Activated naive CD4-positive, alpha-beta T cell treated with anti-CD3 and anti-CD28 coated beads, Interleukin-2, amount 50 U/mL, for 24 hours (primary cell): ENCODE results near the gene TRAF1.

ENCODE experiments used
- H3K27ac Mint-ChIP-seq: one replicate; pipeline ENCODE4 v1.8.0; 2021; ENCODE audit warnings: mild to moderate bottlenecking, mixed read lengths
- H3K27me3 Mint-ChIP-seq: one replicate; pipeline ENCODE4 v1.8.0; 2021; ENCODE audit warnings: mixed read lengths
- H3K36me3 Mint-ChIP-seq: one replicate; pipeline ENCODE4 v1.8.0; 2021; ENCODE audit warnings: mixed read lengths
- H3K4me1 Mint-ChIP-seq: one replicate; pipeline ENCODE4 v1.8.0; 2021; ENCODE audit warnings: mixed read lengths
- H3K4me3 Mint-ChIP-seq: one replicate; pipeline ENCODE4 v1.8.0; 2021; ENCODE audit warnings: mild to moderate bottlenecking, mixed read lengths
- H3K9me3 Mint-ChIP-seq: one replicate; pipeline ENCODE4 v1.8.0; 2021; ENCODE audit warnings: mixed read lengths

Gene TRAF1

DNA sequence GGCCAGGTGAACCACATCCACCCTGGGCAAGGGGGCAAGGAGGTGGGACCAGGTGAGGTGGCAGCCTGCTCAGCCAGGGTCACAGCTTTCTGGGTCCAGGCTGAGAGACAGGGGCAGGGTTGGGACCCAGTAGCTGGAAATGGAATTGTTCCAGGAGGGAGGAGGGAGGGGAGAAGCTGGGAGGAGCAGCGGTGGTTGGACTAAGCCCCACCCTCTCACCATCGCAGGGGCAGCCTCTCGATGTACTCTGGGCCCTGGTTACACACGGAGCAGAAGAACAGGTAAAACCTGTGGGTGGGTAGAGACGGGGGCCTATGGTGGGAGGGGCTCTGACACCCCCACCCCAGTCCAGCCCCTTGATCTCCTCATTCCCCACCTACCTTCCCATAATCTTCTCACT lies 60.8 kb downstream of the TRAF1 start:
- Mint-ChIP-seq H3K27me3 (no peaks in the 10 kb centered on the region), H3K36me3 (peaks cover 8% of the 10 kb centered on the region), H3K4me1 (peaks cover 22% of the 10 kb centered on the region), H3K4me3 (no peak overlapping the region), H3K9me3 (no peaks in the 10 kb centered on the region), H3K27ac (no peak overlapping the region)

DNA sequence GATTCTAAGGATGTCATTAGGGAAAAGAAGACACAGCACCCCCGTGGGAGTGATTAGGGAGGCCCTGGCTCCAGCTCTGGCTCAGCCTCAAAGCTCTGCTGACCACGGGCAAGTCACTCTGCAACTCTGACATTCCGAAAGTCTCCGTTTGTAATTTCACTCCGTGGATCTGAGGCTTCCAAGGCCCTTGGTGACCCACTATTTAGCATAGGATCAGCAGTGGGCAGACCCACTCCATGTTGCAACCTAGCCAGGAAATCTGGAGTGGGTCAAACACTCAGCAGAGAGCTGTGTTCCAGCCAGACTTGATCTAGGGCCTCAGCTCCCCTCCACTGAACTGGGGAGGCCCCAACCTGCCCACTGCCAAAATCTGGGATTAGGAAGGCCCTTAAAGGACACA lies 61.4 kb downstream of the TRAF1 start:
- Mint-ChIP-seq H3K27me3 (no peaks in the 10 kb centered on the region), H3K4me3 (no peak overlapping the region), H3K9me3 (no peaks in the 10 kb centered on the region), H3K4me1 (peaks cover 18% of the 10 kb centered on the region), H3K36me3 (peaks cover 8% of the 10 kb centered on the region), H3K27ac (no peak overlapping the region)

DNA sequence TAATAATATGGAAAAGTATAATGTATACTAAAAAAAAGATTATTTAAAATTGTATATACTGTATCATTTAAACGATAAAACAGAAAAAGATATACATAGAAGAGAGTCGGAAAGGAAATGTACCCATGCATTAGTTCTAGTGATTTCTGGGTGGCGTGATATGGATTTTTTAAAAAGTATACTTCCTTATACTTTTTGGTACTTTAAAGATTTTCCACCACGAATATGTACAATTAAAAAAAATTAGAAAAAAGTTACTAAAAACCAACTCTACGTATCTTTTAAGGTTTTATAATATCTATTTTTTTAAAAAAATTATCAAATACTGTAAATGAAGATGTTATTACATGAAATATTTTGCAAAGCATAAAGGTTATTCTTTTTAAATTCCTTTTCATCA lies 61.9 kb downstream of the TRAF1 start:
- Mint-ChIP-seq H3K4me3 (no peak overlapping the region), H3K9me3 (no peaks in the 10 kb centered on the region), H3K27ac (no peak overlapping the region), H3K27me3 (no peaks in the 10 kb centered on the region), H3K36me3 (peaks cover 8% of the 10 kb centered on the region), H3K4me1 (peaks cover 16% of the 10 kb centered on the region)

DNA sequence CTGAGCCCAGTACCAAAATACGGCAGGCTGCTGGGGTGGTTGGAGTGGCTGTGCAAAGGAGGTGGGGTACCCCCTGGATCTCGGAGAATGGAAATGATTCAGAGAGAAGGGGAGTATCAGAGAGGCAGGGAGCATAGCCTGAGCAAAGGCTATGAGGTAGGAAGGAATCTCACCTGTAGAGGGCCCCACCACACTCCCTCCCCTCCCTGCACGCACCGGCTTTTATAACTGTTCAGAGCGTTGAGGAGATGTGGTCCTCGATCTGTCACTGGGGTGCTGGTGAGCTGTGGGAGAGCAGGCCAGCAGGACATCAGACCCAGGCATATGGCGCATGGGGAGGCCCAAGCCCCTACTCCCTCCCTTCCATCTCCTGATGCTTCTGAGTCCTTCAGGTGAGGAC lies 62.8 kb downstream of the TRAF1 start:
- peaks cover 8% of the 10 kb centered on the region for H3K4me1 Mint-ChIP-seq
- H3K27me3 Mint-ChIP-seq: no peaks in the 10 kb centered on the region
- H3K27ac Mint-ChIP-seq: peak overlapping the region; percentile 23
- no peak overlapping the region for H3K4me3 Mint-ChIP-seq
- no peaks in the 10 kb centered on the region for H3K9me3 Mint-ChIP-seq
- H3K36me3 Mint-ChIP-seq: peaks cover 9% of the 10 kb centered on the region

DNA sequence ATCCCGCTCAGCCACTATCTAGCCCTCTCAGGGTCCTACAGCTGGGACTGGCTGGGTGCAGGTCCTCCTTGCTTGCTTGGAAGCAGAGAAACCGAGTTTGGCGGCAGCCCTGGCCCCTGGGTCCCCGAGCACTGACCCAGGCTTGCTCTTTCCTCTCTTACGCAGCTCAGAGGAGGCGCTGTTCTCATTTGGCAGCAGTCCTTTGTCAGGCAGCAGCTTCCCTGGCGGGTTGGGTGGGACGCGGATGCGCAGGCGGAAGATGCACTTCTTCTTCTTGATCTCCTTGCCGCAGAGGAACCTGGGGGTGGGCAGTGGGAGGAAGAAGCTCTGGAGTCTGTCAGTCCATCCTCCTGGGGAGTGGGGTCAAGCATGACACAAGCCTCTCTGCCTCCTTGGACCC lies 64.1 kb downstream of the TRAF1 start:
- H3K27ac Mint-ChIP-seq: no peak overlapping the region

GRCh38 chr9:120861935-120862334 lies 64.7 kb downstream of the TRAF1 start:
- Mint-ChIP-seq H3K4me3 (no peak overlapping the region), H3K27me3 (no peaks in the 10 kb centered on the region), H3K4me1 (peaks cover 3% of the 10 kb centered on the region), H3K36me3 (peaks cover 11% of the 10 kb centered on the region), H3K27ac (no peak overlapping the region), H3K9me3 (no peaks in the 10 kb centered on the region)

More for the DNA sequence above, 64.1 kb downstream of the TRAF1 start:
- H3K27me3 Mint-ChIP-seq: no peaks in the 10 kb centered on the region
- peaks cover 11% of the 10 kb centered on the region for H3K36me3 Mint-ChIP-seq
- H3K4me1 Mint-ChIP-seq: peaks cover 3% of the 10 kb centered on the region
- no peak overlapping the region for H3K4me3 Mint-ChIP-seq
- H3K9me3 Mint-ChIP-seq: no peaks in the 10 kb centered on the region

DNA sequence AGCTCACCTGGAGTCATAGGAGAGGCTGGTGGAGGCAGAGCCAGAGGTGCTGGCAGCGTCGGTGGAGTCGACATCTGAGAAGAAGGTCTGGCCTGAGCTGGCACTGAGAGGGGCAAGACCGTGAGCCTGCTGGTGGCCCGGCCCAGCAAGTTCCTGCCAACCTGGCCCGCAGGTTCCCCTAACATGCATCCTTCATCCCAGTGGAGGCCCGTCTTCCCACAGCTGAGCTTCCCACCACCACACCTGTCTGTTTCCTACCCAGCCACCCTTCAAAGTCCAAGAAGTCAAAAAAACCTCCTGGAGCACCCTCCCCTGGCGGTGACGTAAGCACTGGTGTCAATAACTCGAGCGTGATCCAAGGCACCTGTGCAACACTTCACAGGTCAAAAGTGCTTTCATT lies 66.5 kb downstream of the TRAF1 start:
- no peak overlapping the region for H3K27ac Mint-ChIP-seq
- no peaks in the 10 kb centered on the region for H3K27me3 Mint-ChIP-seq
- H3K36me3 Mint-ChIP-seq: peaks cover 8% of the 10 kb centered on the region

DNA sequence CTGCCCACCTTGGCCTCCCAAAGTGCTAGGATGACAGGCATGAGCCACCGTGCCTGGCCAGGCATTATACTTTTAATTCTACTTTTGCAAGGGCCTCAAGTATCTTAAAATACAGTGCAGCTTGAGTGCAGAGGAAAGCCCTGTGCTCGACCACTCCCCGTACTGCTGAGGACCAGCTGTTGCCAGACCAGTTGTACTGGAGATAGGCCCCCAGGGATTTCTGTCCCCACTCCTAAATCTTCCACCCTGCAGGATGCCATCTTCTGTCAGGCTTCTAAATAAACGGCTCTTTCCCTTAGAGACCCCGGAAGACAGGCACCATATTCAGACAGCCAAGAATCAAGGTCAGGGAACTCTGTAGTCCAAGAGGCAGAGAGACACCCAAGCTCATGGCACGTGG lies 67.2 kb downstream of the TRAF1 start:
- H3K36me3 Mint-ChIP-seq: peaks cover 8% of the 10 kb centered on the region
- H3K4me3 Mint-ChIP-seq: no peak overlapping the region
- H3K9me3 Mint-ChIP-seq: no peaks in the 10 kb centered on the region
- H3K27me3 Mint-ChIP-seq: no peaks in the 10 kb centered on the region
- H3K4me1 Mint-ChIP-seq: peaks cover 3% of the 10 kb centered on the region
- H3K27ac Mint-ChIP-seq: no peak overlapping the region

More for the DNA sequence above, 66.5 kb downstream of the TRAF1 start:
- Mint-ChIP-seq H3K9me3 (no peaks in the 10 kb centered on the region), H3K4me3 (no peak overlapping the region), H3K4me1 (peaks cover 3% of the 10 kb centered on the region)

GRCh38 chr9:120857902-120858301 lies 68.7 kb downstream of the TRAF1 start:
- H3K36me3 Mint-ChIP-seq: peaks cover 5% of the 10 kb centered on the region
- H3K4me1 Mint-ChIP-seq: no peaks in the 10 kb centered on the region
- no peak overlapping the region for H3K4me3 Mint-ChIP-seq
- peak overlapping the region; percentile 12 for H3K27ac Mint-ChIP-seq
- H3K27me3 Mint-ChIP-seq: no peaks in the 10 kb centered on the region
- H3K9me3 Mint-ChIP-seq: no peaks in the 10 kb centered on the region

GRCh38 chr9:120857481-120857880 lies 69.1 kb downstream of the TRAF1 start:
- Mint-ChIP-seq H3K27me3 (no peaks in the 10 kb centered on the region), H3K36me3 (peaks cover 5% of the 10 kb centered on the region), H3K9me3 (no peaks in the 10 kb centered on the region), H3K4me3 (no peak overlapping the region), H3K4me1 (no peaks in the 10 kb centered on the region), H3K27ac (no peak overlapping the region)

DNA sequence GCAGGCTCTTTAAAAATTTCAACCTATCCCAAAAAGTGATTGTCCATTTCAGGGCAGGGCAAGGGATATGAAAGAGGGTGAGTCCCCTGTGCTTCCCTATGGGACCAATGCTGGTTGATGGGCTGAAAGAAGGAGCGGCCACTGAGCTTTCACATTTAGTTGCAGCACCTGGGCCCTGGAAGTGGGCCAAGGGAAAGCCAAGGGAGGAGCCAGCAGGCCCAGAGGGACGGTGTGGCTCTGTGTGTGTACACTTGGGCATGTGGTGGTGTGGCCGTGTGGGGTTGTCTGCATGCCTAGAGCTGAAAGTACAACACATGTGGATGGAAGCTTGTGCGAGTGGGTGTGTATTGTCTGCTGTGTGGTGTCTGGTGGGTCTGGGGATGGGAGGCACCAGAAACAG lies 69.9 kb downstream of the TRAF1 start:
- Mint-ChIP-seq H3K4me3 (no peak overlapping the region), H3K9me3 (no peaks in the 10 kb centered on the region), H3K27ac (no peak overlapping the region), H3K27me3 (no peaks in the 10 kb centered on the region), H3K36me3 (peaks cover 5% of the 10 kb centered on the region), H3K4me1 (no peaks in the 10 kb centered on the region)

GRCh38 chr9:120855827-120856670 lies 70.5 kb downstream of the TRAF1 start:
- Mint-ChIP-seq H3K27me3 (no peaks in the 10 kb centered on the region), H3K36me3 (peaks cover 3% of the 10 kb centered on the region), H3K4me3 (no peak overlapping the region), H3K4me1 (no peaks in the 10 kb centered on the region), H3K27ac (no peak overlapping the region), H3K9me3 (no peaks in the 10 kb centered on the region)

- no peak overlapping the region for H3K4me3 Mint-ChIP-seq
- H3K9me3 Mint-ChIP-seq: no peaks in the 10 kb centered on the region
- peaks cover 5% of the 10 kb centered on the region for H3K4me1 Mint-ChIP-seq
- H3K27ac Mint-ChIP-seq: peak overlapping the region; percentile 56
- H3K27me3 Mint-ChIP-seq: no peaks in the 10 kb centered on the region
- H3K36me3 Mint-ChIP-seq: peaks cover 3% of the 10 kb centered on the region
Measured at GRCh38 chr9:120854596-120855327, 71.8 kb downstream of the TRAF1 start.

GRCh38 chr9:120853198-120853597 lies 73.4 kb downstream of the TRAF1 start:
- Mint-ChIP-seq H3K4me1 (peaks cover 11% of the 10 kb centered on the region), H3K9me3 (no peaks in the 10 kb centered on the region), H3K27ac (no peak overlapping the region), H3K27me3 (no peaks in the 10 kb centered on the region), H3K4me3 (no peak overlapping the region), H3K36me3 (no peaks in the 10 kb centered on the region)
